SKM-1 (cell line): ENCODE results near the gene GRHL1.
A peak's percentile ranks its signal among the peaks of the same experiment; 100 is the strongest.
"Not testable (repeated sequence)": the region's sequence is repeated elsewhere in the genome, so short reads cannot be mapped to it uniquely, and the experiment has no call there.

Experiments used
- DNase-seq: peaks from one replicate; lab custom pipeline; 2025; ENCODE audit not compliant: unreplicated experiment; lab: John Stamatoyannopoulos, UW

The GRHL1 gene

DNA sequence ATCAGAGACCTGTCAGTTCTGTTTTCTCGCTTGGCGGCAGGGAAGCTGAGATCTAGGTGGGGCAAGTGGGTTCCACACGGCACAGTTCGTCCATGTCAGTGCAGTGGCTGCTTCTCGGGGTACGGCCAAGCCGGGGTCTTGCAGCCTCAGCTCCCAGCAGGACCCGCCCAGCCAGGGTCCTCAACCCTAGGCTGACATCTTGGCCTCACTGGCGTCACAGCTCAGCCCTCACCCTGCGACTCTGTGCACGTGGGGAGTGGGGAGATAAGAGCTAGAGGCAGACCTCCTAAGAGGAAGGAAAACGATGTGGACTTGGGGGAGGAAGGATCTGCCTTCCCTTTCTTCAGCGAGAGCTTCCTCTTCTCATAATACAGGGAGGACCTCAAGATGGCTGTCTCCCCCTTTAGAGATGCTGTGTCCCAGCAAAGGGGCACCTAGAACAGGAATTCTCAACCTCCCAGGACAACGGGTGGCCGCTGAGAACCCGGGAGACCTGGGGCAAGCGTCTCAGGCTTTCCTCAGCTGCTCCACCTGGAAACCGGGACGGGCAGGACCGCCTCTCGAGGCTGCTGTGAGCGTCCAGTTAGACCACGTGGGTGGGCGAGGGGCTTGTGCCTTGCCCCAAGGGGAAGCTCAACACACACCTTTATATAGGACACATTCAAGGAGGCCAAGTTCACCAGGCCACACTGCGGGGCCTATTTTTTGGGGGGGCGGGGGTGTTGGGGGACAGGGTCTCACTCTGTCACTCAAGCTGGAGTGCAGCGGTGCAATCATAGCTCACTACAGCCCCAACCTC is 68.3 kb downstream of the GRHL1 start:
- DNase-seq = peak; percentile 41

DNA sequence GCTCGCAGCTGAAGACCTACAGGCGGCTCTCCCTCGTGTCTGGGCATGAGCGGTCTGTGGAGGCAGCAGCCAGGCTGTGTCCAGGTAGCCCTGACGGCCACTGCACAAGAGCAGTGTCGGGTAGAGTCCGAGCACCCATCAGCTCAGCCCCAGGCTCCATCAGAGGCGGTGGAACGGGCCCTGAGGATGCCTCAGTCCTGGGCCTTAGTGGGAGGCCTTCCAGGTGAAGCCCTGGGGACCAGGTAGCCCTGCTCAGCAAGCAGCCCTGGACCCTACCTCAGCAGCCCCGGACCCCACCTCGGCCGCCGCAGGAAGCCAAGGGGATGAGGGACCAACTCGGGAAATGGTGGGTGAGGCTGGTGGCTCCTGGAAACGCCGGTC is 70.5 kb downstream of the GRHL1 start:
- DNase-seq = no peak

DNA sequence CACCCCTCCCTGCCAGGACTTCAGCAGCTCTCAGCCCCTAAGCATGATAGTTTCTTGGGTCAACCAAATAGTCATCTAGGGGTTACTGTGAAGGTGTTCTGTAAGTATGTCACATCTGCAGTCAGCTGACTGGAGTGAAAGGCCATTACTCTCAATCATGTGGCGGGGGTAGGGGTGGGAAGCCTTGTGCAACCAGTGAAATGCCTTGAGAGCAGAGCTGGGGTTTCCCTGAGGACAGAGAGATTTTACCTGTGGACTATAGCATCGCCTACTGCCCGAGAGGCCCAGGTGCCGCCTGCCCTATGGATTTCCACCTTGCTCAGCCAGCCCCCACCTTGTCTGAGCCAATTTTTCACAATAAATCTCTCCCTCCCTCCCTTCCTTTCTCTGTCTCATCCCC is 71.0 kb downstream of the GRHL1 start:
- no peak for DNase-seq

DNA sequence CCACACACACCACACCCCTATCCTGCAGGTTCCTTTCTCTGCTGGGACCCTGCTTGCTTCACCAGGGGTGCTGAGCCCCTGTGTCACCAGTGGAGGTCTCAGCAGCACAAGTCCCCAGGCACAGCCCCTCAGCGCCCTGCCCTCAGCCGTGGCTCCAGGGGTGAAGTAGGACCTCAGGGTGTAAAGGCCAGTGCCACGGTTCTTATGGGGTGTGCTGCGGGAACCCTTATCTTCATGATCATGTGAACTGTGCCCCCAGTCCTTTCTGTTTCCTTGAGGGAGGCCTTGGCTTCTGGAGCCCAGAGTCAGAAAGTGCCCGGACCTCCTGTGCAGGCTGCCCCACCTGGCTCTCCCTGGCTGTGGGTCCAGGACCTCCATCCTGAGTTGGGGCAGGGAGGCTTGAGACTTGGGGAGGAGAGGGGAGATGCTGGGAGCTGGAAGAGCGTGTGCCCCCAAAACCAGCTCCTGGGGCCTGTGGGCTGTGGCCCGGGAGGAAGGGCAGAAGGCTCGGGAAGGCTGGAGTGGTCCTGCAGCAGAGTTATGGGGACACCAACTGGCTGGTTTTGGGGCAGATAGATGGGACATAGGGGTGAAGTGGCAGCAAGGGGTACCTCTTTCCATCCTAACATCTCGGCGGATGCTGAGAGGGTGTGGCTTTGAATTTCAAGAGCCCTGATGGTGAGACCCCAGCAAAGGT is 71.6 kb downstream of the GRHL1 start:
- DNase-seq = no peak

DNA sequence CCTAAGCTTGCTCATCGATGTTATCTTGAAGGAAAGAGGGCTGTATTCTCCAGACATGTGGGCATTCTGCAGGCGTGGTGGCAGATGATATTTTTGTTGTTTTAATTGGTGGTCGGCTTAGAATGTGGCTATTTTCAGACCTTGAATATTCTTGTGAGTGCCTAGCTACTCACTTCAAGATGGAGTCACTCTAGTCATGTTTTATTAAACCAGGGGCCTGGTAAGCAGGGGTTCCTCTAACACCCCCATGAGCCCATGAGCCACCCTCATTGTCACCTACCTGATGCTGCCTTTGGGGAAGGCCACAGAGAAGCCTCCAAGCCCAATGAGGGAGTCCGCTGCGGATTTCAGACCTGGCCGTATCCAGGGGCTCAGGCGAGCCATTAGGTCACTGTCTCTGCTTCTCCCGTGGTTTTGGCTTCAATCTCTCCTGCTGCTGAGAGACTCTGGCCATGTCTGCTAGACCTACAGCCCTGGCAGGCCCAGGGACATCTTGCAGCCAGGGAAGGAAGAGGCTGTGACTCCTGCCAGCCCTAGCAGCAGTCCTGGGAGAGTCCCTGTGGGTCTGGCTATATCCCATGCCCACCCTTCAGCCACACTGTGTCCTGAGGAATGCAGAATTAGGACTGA is 75.6 kb downstream of the GRHL1 start:
- no peak for DNase-seq

DNA sequence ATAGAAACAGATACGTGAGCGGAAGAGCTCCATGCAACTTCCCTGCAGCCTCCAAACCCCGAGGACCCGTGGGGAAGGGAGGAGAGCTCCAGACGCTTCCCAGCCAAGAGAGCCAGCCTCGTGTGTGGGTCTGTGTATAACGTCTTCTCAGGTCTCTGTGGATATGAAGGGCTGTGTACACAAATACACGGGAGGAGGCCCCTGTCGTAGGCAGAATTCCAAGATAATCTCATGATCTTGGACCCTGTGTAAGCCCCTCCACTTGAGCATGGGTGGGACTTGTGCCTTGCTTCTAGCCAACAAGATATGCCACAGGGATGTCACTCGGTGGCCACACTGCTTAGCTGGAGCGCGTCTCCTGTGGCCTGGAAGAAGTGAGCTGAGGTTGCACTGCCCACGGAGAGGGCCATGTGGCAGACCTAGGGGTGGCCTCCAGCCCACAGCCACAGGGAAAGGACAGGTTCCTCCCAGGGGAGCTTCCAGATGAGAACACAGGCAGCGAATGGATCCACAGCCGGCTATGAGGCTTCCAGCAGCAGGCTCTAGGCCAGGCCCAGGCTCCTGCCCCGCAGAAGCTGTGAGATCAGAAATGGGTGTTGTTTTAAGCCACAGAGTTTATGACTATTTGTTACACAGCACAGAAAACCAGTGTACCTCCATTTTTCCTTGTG is 76.3 kb downstream of the GRHL1 start:
- no peak for DNase-seq

DNA sequence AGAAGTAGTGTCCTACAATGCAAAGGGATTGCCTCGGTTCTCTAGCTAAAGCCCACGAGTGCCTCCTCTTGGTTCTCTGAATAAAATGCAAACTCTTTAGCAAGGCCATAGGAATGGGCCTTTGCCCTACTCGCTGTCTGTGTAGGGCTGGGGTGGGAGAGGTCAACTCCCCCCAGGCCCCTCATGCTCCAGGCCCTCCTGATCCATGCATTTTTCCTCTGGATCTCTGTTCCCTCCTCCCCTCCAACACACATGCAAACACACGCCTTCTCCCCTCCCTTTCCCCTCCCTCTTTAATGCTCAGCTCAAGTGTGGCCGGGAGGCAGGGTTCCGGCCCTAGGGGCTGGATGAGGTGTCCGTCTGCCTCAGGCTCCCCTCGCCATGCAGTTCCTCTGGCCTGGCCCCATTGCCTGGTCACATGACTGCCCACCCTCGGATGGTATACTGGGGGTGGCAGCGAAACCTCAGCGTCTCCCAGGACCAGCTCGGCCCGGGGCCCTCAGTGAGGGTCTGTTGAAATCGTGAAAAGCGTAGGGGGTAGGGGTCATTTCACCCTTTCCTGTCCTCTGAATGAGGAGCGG is 77.0 kb downstream of the GRHL1 start:
- DNase-seq = no peak

GRCh38 chr2:10028988-10029874 is 77.7 kb downstream of the GRHL1 start:
- no peak for DNase-seq

DNA sequence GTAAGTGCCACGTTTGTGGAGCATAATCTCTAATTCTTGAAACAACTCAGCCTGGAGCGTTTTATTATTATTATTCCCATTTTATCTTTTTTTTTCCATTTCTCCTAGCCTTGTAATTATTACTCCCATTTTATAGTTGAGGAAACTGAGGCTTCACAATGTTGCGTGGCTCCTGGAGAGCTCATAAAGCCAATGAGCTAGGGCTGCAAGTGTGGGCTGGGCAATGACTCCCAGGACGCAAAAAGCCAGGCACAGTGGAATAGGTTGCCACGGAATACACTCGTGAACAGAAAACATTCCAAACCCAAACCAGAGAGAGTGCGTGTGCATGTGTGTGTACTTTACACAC is 78.4 kb downstream of the GRHL1 start:
- DNase-seq = no peak

DNA sequence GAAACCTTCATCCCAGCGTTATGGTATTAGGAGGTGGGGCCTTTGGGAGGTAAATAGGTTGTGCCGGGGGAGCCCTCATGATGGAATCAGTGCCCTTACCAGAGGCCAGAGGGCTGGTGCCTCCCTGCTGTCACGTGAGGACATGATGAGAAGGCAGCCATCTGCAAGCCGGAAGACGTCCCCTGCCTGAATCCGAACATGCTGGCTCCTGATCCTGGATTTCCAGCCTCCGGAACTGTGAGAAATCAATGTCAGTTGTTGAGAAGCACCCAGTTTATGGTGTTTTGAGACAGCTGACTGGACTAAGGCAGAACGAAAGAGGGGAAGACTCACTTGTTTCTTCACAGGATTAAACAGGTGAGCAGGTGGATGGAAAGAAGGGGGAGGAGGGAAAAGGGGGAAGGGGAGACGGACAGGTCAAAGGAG is 78.8 kb downstream of the GRHL1 start:
- DNase-seq = no peak

DNA sequence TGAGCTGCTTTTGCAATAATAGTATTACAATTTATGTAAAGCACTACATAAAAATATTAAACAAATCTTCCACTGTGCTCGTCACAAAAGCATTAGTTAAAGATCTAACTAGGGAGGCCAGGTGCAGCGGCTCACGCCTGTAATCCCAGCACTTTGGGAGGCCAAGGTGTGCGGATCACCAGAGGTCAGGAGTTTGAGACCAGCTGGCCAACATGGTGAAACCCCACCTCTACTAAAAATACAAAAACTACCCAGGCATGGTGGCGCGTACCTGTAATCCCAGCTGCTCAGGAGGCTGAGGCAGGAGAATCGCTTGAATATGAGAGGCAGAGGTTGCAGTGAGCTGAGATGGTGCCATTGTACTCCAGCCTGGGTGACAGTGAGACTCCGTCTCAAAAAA is 79.3 kb downstream of the GRHL1 start:
- not testable (repeated sequence) for DNase-seq

GRCh38 chr2:10031886-10032745 is 80.6 kb downstream of the GRHL1 start:
- DNase-seq = no peak

DNA sequence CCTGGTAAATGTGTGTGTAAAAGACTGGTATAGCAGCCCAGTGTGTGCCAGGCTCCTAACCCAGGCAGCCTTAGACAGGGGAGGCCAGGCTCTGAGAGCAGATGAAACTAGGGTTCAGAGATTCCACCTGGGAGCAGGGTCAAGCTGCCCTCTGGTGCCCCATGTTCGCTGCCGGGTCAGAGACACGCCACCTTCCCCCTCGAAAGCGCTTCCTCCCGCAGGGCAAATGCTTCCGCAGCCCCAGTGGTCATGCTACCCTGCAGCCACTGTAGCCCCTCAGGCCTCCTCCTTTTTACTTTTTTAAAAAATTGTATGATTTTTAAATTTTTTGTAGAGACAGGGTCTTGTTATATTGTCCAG is 81.2 kb downstream of the GRHL1 start:
- no peak for DNase-seq

GRCh38 chr2:10033251-10034006 is 81.9 kb downstream of the GRHL1 start:
- no peak for DNase-seq

- DNase-seq = no peak
Observed at GRCh38 chr2:10034333-10035052, 83.0 kb downstream of the GRHL1 start.

- DNase-seq = no peak
Observed at GRCh38 chr2:10035053-10035422, 83.5 kb downstream of the GRHL1 start.

DNA sequence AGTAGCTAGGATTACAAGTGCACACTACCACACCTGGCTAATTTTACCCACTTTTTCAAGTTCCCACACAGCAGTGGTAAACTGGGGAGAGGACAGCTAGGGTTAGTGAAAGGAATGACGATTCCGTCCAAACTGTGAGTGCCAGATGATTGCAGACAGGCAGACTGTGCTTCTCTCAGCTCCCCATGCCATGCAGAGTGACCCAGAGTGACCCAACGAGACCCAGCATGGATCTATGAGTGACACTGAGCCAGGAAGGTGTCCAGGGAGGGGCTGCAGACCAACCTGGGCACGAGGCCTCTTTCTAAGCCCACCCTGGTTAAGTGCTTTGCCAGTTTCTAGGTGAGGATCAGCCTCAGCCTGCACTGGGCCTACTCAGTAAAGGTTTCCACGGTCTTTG is 84.1 kb downstream of the GRHL1 start:
- no peak for DNase-seq
